HG02623 (cell line): ENCODE data around the gene ANKH.

Experiments
- ATAC-seq: cut with Tn5 transposase; IDR thresholded peaks from one replicate; pipeline ENCODE4 v1.9.1; 2021; ENCODE audit warnings: moderate library complexity; ENCODE audit not compliant: unreplicated experiment

ANKH gene

DNA sequence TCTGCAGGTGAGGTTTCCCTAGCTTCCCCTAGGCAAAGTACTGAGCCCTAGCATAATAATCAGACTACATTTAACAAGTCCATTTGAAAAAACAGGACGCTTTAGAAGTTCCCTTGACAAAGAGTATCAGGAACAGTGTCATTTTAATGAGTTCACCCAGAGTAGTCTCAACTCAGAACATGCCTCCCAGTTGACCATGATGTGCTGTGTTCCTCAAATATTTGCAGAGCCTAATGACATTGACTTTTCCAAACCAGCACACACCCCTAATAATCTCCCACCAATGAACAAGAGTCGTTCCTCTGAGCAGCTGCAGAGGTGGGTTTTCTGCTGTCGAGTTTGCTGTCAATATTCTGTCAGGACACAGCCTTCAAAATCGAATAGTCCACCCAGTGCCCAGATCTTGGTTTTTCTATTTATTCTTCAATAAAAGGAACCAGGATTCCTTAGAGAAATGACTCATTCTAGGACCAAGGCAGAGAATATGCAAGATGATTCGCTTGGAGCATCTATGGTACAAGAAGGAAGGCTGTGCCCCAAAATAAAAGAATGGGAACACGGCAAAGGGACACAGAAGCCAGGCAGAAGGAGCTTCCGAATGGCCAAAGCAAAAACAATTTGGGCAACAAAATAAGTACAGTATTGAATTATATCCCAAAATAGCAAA lies 149.5 kb downstream of the ANKH start:
- no peak for ATAC-seq

- ATAC-seq, result no peak
Observed at GRCh38 chr5:14720236-14720923, 151.2 kb downstream of the ANKH start.

DNA sequence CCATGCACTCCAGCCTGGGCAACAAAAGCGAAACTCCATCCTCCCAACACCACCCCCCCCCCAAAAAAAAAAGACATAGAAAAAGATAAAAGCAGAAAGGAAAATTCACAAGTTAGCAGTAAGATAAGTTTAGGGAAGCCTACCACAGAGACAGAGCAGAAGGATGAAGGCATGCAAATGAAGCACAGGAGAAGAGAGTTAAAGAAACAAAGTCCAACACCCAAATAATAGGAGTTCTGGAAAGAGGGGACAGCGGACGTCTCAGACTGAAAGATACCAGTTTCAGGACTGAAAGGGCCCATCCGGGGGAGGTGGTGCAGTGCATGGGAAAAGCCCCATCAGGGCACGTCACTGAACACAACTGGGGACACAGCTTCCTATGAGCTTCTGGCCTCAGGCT lies 152.8 kb downstream of the ANKH start:
- no peak for ATAC-seq

- no peak for ATAC-seq
Observed at GRCh38 chr5:14716755-14717752, 154.5 kb downstream of the ANKH start.

GRCh38 chr5:14715481-14715880 lies 156.1 kb downstream of the ANKH start:
- no peak for ATAC-seq

DNA sequence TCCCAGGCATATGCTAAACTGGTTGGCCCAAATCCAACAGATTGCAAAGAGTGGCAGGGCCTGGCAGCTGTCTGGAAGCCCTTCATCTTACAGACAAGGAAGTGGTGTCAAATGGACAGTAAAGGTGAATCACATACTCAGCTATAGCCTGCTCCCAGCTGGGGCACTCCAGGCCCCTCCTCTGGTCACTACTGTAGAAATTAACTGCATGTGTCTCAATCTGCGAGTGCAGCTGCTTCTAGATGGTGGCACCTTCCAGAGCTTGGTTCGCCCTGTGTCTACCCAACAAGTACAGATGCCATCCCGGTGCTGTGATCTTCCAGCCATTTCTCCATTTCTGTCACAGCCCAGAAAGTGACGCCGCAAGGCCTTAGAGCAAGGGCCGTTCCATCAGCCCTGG lies 156.9 kb downstream of the ANKH start:
- no peak for ATAC-seq

DNA sequence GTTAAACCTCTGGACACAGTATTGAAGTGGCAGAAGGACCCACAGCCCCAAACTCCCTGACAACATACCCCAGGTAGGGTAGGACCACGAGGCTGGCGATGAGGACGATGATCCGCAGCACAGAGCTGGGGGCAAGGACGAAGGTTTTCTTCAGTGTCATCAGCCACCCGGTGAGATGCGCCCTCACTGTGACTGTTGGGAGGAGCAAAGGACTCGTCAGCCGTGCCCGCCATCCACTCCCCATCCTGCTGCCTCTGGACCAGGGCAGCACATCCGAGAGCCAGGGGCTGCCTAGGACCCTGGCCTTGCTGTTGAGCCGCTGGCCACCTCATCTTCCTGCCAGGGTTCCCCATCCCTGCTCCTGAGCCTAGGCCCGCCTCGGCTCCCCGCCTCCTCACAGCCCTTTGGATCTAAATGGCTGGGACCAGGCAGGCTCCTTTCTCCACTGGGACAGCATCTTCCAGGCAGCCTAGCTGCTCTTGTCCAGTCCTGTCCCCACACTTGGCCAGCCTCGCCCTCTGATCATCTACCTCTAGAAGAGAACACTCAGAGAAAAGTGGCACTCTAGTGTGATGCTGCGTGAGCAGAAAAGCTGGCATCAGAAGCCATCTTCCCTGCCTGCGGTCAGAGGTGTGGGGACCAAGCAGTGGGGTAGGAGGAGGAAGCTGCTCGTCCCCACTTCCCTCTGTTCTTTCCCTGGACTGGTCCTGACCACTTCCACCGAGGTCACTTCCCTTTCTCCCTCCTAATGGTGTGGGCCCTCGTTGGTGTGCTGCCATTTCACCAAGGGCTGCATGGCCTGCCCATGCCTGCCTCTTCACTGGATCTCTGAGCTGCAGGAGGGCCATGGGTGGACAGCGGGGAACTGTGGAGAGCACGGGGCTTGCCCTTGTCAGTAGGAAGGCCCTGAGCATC lies 157.8 kb downstream of the ANKH start:
- no peak for ATAC-seq

GRCh38 chr5:14712666-14713065 lies 158.9 kb downstream of the ANKH start:
- no peak for ATAC-seq

- no peak for ATAC-seq
Observed at GRCh38 chr5:14712131-14712530, 159.4 kb downstream of the ANKH start.

DNA sequence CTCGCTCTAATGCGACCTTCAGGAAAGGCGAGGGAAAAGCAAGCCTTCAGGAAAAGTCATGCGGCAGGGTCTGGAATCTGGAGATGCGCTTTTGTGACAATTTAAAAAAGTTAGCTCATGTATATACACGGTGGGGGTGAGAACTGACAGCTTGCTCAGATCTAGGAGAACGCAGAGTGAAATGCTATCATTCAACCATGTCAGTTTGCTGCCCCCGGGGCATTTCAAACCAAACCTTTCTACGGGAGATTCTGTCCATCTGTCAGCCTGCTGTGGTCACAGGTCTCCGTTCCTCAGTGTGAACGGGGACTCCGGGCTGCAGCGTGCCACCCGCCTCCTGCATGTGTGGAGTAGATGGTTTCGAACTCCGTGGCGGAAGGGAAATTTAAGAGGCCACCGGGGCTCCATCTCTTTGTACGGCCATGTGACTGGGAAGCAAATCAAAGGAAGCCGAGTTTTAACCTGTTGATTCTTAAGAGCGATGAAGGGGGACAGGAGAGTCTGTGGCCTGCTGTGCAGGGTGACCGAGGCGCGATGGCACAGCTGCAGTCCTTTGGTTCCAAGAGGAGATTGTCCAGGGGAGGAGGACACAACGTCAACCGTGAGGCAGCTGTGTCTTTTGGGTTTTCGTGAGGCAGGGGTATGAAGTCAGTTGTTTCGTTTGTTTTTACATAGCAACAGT lies 161.1 kb downstream of the ANKH start:
- ATAC-seq, result no peak

DNA sequence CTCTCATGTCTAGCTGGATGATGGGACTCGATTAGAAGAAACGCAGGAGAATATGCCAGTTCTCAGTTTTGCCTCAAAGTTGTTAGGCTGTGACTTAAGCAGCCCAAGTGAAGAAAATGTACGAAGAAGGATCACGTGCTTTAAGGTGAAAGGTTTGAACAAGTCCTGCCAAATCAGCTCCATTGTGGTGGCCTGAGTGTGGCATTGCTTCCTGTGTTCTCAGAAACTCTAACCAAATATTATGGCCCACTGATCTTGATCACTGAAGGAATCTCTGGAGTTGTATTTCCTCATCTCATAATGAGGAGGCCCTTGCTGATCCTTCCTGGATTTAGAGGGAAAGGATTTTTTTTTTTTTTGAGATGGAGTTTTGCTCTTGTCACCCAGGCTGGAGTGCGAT lies 163.0 kb downstream of the ANKH start:
- ATAC-seq, result no peak

GRCh38 chr5:14707811-14708390 lies 163.7 kb downstream of the ANKH start:
- no peak for ATAC-seq

GRCh38 chr5:14706615-14707021 lies 165.0 kb downstream of the ANKH start:
- no peak for ATAC-seq

DNA sequence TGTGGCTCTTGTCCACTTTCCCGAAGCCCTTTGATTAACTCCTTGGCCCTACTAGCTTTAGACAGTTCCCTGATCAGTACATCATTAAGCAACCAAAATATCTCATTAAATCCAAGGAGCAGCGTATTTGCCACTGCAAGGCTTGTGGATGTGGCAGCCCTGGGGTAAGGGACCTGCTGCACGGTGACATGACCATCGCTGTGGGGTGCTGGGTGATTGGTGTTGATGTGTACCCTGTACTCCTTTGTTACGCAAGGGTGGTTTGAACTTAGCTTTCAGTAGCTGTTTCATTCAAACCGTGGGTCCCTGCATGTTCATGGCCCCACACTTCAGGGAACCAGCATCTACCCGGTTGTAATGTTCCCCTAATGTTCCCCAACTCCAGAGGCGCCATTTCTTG lies 166.0 kb downstream of the ANKH start:
- no peak for ATAC-seq

DNA sequence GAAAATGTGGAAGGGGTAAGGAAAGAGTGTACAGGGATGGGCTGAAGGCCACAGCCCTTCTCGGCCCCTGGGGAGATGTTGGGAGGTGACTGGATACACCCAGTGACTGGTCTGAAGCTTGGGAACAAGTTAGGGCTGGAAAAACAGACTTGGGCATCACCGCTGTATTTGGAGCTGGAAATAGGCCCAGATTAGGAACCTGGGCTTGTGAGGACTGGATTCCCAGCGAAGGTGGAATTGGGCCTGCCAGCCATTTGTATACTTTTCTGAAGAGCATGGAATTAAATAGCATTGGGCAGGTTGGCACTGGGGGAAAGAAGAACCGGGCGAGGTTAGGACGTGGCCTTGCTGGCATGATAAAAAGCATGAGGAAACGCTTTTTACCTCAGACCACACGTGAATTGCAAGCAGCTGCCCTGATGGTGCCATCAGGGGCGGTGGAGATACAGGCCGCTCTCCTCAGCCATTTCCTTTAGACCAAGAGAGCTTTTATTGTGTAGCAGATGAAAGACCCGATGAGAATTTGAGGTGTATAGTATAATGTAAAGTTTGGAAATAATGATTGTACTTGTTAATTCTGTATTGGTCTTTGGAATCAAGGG lies 169.2 kb downstream of the ANKH start:
- no peak for ATAC-seq

- ATAC-seq, result no peak
Observed at GRCh38 chr5:14701556-14701955, 170.0 kb downstream of the ANKH start.

DNA sequence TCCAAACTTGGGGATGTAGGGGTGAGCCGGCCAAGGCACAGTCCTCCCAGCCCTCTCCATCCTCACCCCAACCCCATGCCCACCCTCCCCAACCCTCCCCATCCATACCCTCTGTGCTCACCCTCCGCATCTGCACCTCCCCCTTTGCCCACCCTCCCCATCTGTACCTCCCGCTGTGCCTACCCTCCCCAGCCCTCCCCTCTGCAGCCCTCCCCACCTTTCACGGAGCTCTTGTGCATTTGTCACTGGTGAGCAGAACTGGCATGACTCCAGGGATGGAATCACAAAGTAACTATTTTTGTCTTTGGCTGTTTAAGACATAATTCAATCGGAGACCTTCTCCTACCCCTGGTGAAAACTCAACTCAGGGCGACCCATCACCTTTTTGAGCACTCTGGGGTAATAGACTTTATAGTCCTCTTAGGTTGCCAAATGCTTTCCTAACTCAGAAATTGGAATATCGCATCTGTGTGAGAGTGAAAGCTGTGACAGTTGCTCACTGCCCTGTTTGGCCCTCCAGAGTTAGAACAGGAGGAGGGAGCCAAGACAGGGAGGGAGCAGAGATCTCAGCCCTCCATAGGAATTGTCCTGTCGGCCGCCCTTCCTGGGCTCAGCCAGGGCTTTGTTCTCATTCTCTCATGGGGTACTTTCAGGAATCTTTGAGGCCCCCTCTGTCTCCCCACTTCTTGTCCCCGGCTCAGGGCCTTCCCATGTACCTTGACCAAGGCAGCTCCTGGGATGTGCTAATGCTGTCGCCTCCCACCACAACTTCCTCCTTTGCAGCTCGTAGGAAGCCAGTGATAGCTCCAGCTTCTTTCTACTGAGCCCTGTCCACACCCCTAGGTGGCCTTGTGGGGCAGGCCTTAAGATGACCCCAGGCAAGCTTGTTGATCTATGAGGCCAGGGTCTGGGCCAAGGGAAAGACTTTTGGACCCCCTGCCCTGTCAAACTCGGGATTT lies 170.8 kb downstream of the ANKH start:
- no peak for ATAC-seq

- ATAC-seq, result no peak
Observed at GRCh38 chr5:14699807-14700400, 171.7 kb downstream of the ANKH start.
